SK-N-SH (cell line): ENCODE results near the gene IL6R. TPM values are rescaled to one million over a fixed set of nuclear protein-coding genes. Genes with fewer than 3 reads are reported as not detected.

ENCODE experiments used
- CTCF ChIA-PET: fragments of 300-600, 350-600 bp; formaldehyde crosslinking; extraction: SDS; loops from one replicate; lab custom pipeline; 2021; lab: Yijun Ruan, JAX
- POLR2A ChIA-PET: fragments of 350-600 bp; sonication (Branson Sonifier 250); formaldehyde crosslinking; extraction: SDS; loops from one replicate; lab custom pipeline; 2020; ENCODE audit warnings: antibody characterized with exemption, inconsistent platforms; lab: Yijun Ruan, JAX
- DNase-seq: peaks from one replicate; pipeline ENCODE4 v3.0.0; 2012
- H2AFZ ChIP-seq: fragments of 200-600 bp; sonication (generic); 2 replicates; pipeline ENCODE4 v1.8.1; 2016; ENCODE audit warnings: antibody characterized with exemption, mild to moderate bottlenecking, low read depth
- H3F3A ChIP-seq: fragments of 200-600 bp; sonication (generic); replicated peaks from 2 replicates; pipeline ENCODE3; 2016; ENCODE audit warnings: antibody characterized with exemption, mild to moderate bottlenecking; ENCODE audit not compliant: insufficient read depth
- H3K27ac ChIP-seq, 2 experiments: fragments of 200-500 bp in 1 of 2; fragments of 200-600 bp in 1 of 2; sonication (Bioruptor generic) in 1 of 2; sonication (generic), shearing (Covaris generic) in 1 of 2; 2 replicates each; pipeline versions ENCODE4 v1.5.1 to v1.6.1; 2014 to 2016; ENCODE audit warnings: low read depth in 2 of 2, inconsistent platforms in 1 of 2, low read length in 1 of 2, mild to moderate bottlenecking in 1 of 2, mixed read lengths in 1 of 2
- H3K27me3 ChIP-seq: fragments of 200-600 bp; sonication (generic), shearing (Covaris generic); 2 replicates; pipeline ENCODE4 v1.6.1; 2016; ENCODE audit warnings: mixed run types; ENCODE audit not compliant: insufficient read depth
- H3K36me3 ChIP-seq, 2 experiments: fragments of 200-500 bp in 1 of 2; fragments of 200-600 bp in 1 of 2; sonication (Bioruptor generic) in 1 of 2; sonication (generic) in 1 of 2; replicated peaks in 1 of 2; 2 replicates each; pipeline versions ENCODE3 to v1.5.1; 2014 to 2016; ENCODE audit warnings: low read length in 1 of 2, mild to moderate bottlenecking in 1 of 2; ENCODE audit not compliant: insufficient read depth in 2 of 2, control insufficient read depth in 1 of 2
- H3K4me1 ChIP-seq, 2 experiments: fragments of 200-500 bp in 1 of 2; fragments of 200-600 bp in 1 of 2; sonication (Bioruptor generic) in 1 of 2; sonication (generic), shearing (Covaris generic) in 1 of 2; 2 replicates each; pipeline versions ENCODE4 v1.5.1 to v1.6.1; 2014 to 2016; ENCODE audit warnings: low read depth in 1 of 2, low read length in 1 of 2, mixed run types in 1 of 2; ENCODE audit not compliant: insufficient read depth in 2 of 2, control insufficient read depth in 1 of 2
- H3K4me2 ChIP-seq: fragments of 200-600 bp; sonication (generic), shearing (Covaris generic); 2 replicates; pipeline ENCODE4 v1.6.1; 2017; ENCODE audit warnings: mixed run types
- H3K4me3 ChIP-seq, 2 experiments: fragments of 200-500 bp in 1 of 2; fragments of 200-600 bp in 1 of 2; sonication (Bioruptor generic) in 1 of 2; sonication (generic), shearing (Covaris generic) in 1 of 2; 2 replicates each; pipeline versions ENCODE4 v1.5.1 to v1.8.1; 2014 to 2016; ENCODE audit warnings: low read depth in 2 of 2, inconsistent platforms in 1 of 2, low read length in 1 of 2, mild to moderate bottlenecking in 1 of 2, mixed read lengths in 1 of 2, moderate library complexity in 1 of 2
- H3K79me2 ChIP-seq: fragments of 200-600 bp; sonication (generic); 2 replicates; pipeline ENCODE4 v1.8.1; 2017; ENCODE audit warnings: mild to moderate bottlenecking; ENCODE audit not compliant: insufficient read depth
- H3K9ac ChIP-seq: fragments of 200-600 bp; sonication (generic); 2 replicates; pipeline ENCODE4 v1.6.1; 2017; ENCODE audit warnings: mixed run types
- H3K9me2 ChIP-seq: fragments of 200-600 bp; sonication (generic); 2 replicates; pipeline ENCODE4 v1.6.1; 2017; ENCODE audit warnings: mixed run types
- H3K9me3 ChIP-seq: fragments of 200-600 bp; sonication (generic); 2 replicates; pipeline ENCODE4 v1.6.1; 2017; ENCODE audit warnings: mixed run types, mild to moderate bottlenecking, moderate library complexity
- H4K20me1 ChIP-seq: fragments of 200-600 bp; sonication (generic); 2 replicates; pipeline ENCODE4 v1.6.1; 2017; ENCODE audit warnings: mild to moderate bottlenecking, mixed run types; ENCODE audit not compliant: insufficient read depth
- CHD2 ChIP-seq: fragments of 150-350 bp; IDR thresholded peaks from 2 replicates; pipeline ENCODE4 v1.6.1; 2018; ENCODE audit warnings: low read length; ENCODE audit not compliant: partially characterized antibody
- CTCF ChIP-seq: fragments of 200-600 bp; sonication (generic); IDR thresholded peaks from 2 replicates; pipeline ENCODE4 v1.6.1; 2017; ENCODE audit warnings: antibody characterized with exemption, mild to moderate bottlenecking, moderate library complexity
- ELF1 ChIP-seq: IDR thresholded peaks from 2 replicates; pipeline ENCODE4 v1.4.0; 2012
- EP300 ChIP-seq, 2 experiments: IDR thresholded peaks; 2 replicates each; pipeline versions ENCODE4 v1.4.0 to v1.6.1; 2012; ENCODE audit warnings: borderline replicate concordance in 1 of 2, low read depth in 1 of 2, low read length in 1 of 2
- EZH2phosphoT487 ChIP-seq: fragments of 200-600 bp; sonication (generic); IDR thresholded peaks from 2 replicates; pipeline ENCODE4 v1.6.1; 2017; ENCODE audit warnings: low read depth, mixed run types, mild to moderate bottlenecking, antibody characterized with exemption, moderate library complexity, borderline replicate concordance
- FOSL2 ChIP-seq: IDR thresholded peaks from 2 replicates; pipeline ENCODE4 v1.4.0; 2012; ENCODE audit warnings: low read depth, mild to moderate bottlenecking, moderate library complexity, borderline replicate concordance
- FOXM1 ChIP-seq: IDR thresholded peaks from 2 replicates; pipeline ENCODE4 v1.4.0; 2012; ENCODE audit warnings: low read depth, mild to moderate bottlenecking
- GABPA ChIP-seq: IDR thresholded peaks from 2 replicates; pipeline ENCODE4 v1.4.0; 2012; ENCODE audit warnings: low read depth, mild to moderate bottlenecking
- GATA2 ChIP-seq: sonication (generic); formaldehyde crosslinking; IDR thresholded peaks from 2 replicates; pipeline ENCODE4 v1.5.0; 2020; ENCODE audit warnings: mild to moderate bottlenecking, missing genetic modification reagents
- MEF2A ChIP-seq: IDR thresholded peaks from 2 replicates; pipeline ENCODE4 v1.4.0; 2012; ENCODE audit warnings: low read depth, borderline replicate concordance
- MXI1 ChIP-seq: IDR thresholded peaks from 2 replicates; pipeline ENCODE4 v1.6.1; 2012; ENCODE audit warnings: mild to moderate bottlenecking, low read depth, low read length, improper control_type of control experiment
- NFIC ChIP-seq: IDR thresholded peaks from 2 replicates; pipeline ENCODE4 v1.4.0; 2012; ENCODE audit warnings: borderline replicate concordance
- RCOR1 ChIP-seq: fragments of 150-350 bp; IDR thresholded peaks from 2 replicates; pipeline ENCODE4 v1.6.1; 2017; ENCODE audit warnings: antibody characterized with exemption, low read length
- RXRA ChIP-seq: IDR thresholded peaks from 2 replicates; pipeline ENCODE4 v1.4.0; 2012; ENCODE audit warnings: low read depth, mild to moderate bottlenecking, borderline replicate concordance
- SMC3 ChIP-seq: IDR thresholded peaks from 2 replicates; pipeline ENCODE4 v1.6.1; 2012; ENCODE audit warnings: low read depth, low read length, improper control_type of control experiment
- USF2 ChIP-seq: fragments of 150-350 bp; IDR thresholded peaks from 2 replicates; pipeline ENCODE4 v1.6.1; 2017; ENCODE audit warnings: antibody characterized with exemption, low read length, low read depth, borderline replicate concordance
- WGBS: methylation state at CpG from one replicate; pipeline ENCODE4 v1.1.6; 2017; ENCODE audit warnings: low lambda C conversion rate; 5-methylcytosine and 5-hydroxymethylcytosine counted together
- polyA plus RNA-seq, 3 experiments: library from polyadenylated mRNA; depleted of rRNA; stranded (reverse); fragments of >200 nt; gene quantifications; 2 replicates each; pipeline ENCODE4 v1.2.3, GENCODE V29; 2012
- TF ChIP-seq, protein P1 (sequence below): IDR thresholded peaks from 2 replicates; pipeline ENCODE4 v1.4.0; 2012; ENCODE audit warnings: low read depth, borderline replicate concordance
- TF ChIP-seq, protein P2 (sequence below): IDR thresholded peaks from 2 replicates; pipeline ENCODE4 v1.4.0; 2012; ENCODE audit warnings: low read depth

IL6R gene
- polyA plus RNA-seq, 1 of the 3 experiments (the other 2 are of a cell fraction): 2.8 TPM

GRCh38 chr1:154496383-154496782, 91.2 kb downstream of the IL6R start:
- Histone ChIP-seq H3K36me3 (no peaks in the 10 kb centered on the region), H2AFZ (no peak overlapping the region), H3F3A (no peaks in the 10 kb centered on the region), H4K20me1 (no peaks in the 10 kb centered on the region), H3K9me3 (no peaks in the 10 kb centered on the region), H3K79me2 (no peaks in the 10 kb centered on the region), H3K9me2 (no peaks in the 10 kb centered on the region), H3K27me3 (peaks cover 71% of the 10 kb centered on the region), H3K4me2 (no peak overlapping the region), H3K4me3 (no peak overlapping the region), H3K4me1 (peaks cover 0 to 7% of the 10 kb centered on the region in 2 experiments; a peak in 1 of 4 replicates), H3K27ac (no peak overlapping the region), H3K9ac (no peak overlapping the region)
- no peak for DNase-seq
- POLR2A ChIA-PET: no interaction called here
- no peak for TF ChIP-seq GATA2 (CRISPR knock-in tag)
- no peak for TF ChIP-seq NFIC
- TF ChIP-seq EP300 (IDR thresholded peaks at IDR 0.05; ENCODE audit: borderline replicate concordance in 1 of 2, low read depth in 1 of 2, low read length in 1 of 2): no peak
- TF ChIP-seq MEF2A: no peak
- no peak for TF ChIP-seq EZH2phosphoT487
- TF ChIP-seq, protein P1, sequence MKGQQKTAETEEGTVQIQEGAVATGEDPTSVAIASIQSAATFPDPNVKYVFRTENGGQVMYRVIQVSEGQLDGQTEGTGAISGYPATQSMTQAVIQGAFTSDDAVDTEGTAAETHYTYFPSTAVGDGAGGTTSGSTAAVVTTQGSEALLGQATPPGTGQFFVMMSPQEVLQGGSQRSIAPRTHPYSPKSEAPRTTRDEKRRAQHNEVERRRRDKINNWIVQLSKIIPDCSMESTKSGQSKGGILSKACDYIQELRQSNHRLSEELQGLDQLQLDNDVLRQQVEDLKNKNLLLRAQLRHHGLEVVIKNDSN: no peak
- no peak for TF ChIP-seq CHD2
- no peak for TF ChIP-seq RCOR1
- no peak for TF ChIP-seq RXRA
- no peak for TF ChIP-seq ELF1
- TF ChIP-seq FOSL2: no peak
- no peak for TF ChIP-seq GABPA
- TF ChIP-seq SMC3: no peak
- TF ChIP-seq MXI1: no peak
- TF ChIP-seq CTCF: no peak
- no peak for TF ChIP-seq FOXM1
- TF ChIP-seq USF2: no peak
- TF ChIP-seq, protein P2, sequence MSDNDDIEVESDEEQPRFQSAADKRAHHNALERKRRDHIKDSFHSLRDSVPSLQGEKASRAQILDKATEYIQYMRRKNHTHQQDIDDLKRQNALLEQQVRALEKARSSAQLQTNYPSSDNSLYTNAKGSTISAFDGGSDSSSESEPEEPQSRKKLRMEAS: no peak
- CTCF ChIA-PET: interaction anchor here (0.9 kb wide), 2 partner anchors 17 to 50 kb away, joined by 3 to 4 read pairs; no protein-coding TSS in a partner anchor
- 75% methylated on average over 5 of the region's 5 CpGs for WGBS
